ENCODE measurements around the gene MYO1A.

The MYO1A gene

GRCh38 chr12:57049890-57050289 lies at the start of gene MYO1A:
Gene MYO1A (minus strand): TSS chr12:57050129. CDS start chr12:57048323, 1,806 bp downstream.
- DNase-seq (ENCODE audit: low read depth) = no peak

- DNase-seq (ENCODE audit: low read depth) = no peak
Observed at GRCh38 chr12:57099047-57099714, 49.3 kb upstream of the MYO1A start.

GRCh38 chr12:57098546-57098945 lies 48.6 kb upstream of the MYO1A start:
- DNase-seq (ENCODE audit: low read depth) = no peak

- DNase-seq (ENCODE audit: low read depth) = no peak
Observed at GRCh38 chr12:57097554-57097835, 47.6 kb upstream of the MYO1A start.

GRCh38 chr12:57096748-57097553 lies 47.0 kb upstream of the MYO1A start:
- no peak for DNase-seq (ENCODE audit: low read depth)

- no peak for DNase-seq (ENCODE audit: low read depth)
Observed at GRCh38 chr12:57096099-57096572, 46.2 kb upstream of the MYO1A start.

GRCh38 chr12:57095440-57095839 lies 45.5 kb upstream of the MYO1A start:
- DNase-seq (ENCODE audit: low read depth) = no peak

- no peak for DNase-seq (ENCODE audit: low read depth)
Observed at GRCh38 chr12:57094208-57095160, 44.6 kb upstream of the MYO1A start.

- no peak for DNase-seq (ENCODE audit: low read depth)
Observed at GRCh38 chr12:57093415-57094207, 43.7 kb upstream of the MYO1A start.

GRCh38 chr12:57092876-57093414 lies 43.0 kb upstream of the MYO1A start:
- DNase-seq (ENCODE audit: low read depth) = no peak

GRCh38 chr12:57092529-57092862 lies 42.6 kb upstream of the MYO1A start:
- DNase-seq (ENCODE audit: low read depth) = no peak

GRCh38 chr12:57091638-57092528 lies 42.0 kb upstream of the MYO1A start:
- DNase-seq (ENCODE audit: low read depth) = no peak

GRCh38 chr12:57090924-57091637 lies 41.2 kb upstream of the MYO1A start:
- no peak for DNase-seq (ENCODE audit: low read depth)

GRCh38 chr12:57090490-57090889 lies 40.6 kb upstream of the MYO1A start:
- no peak for DNase-seq (ENCODE audit: low read depth)

GRCh38 chr12:57089271-57090245 lies 39.6 kb upstream of the MYO1A start:
- DNase-seq (ENCODE audit: low read depth) = no peak

- peak; percentile 74 for DNase-seq (ENCODE audit: low read depth)
Observed at GRCh38 chr12:57088354-57089270, 38.7 kb upstream of the MYO1A start, which contains the start of gene NAB2. Gene NAB2 (plus strand): TSS chr12:57089114. CDS start chr12:57089272, 158 bp downstream.

GRCh38 chr12:57087691-57088353 lies 37.9 kb upstream of the MYO1A start:
- no peak for DNase-seq (ENCODE audit: low read depth)

Measured in stimulated activated CD8-positive, alpha-beta memory T cell treated with anti-CD3 and anti-CD28 coated beads, Interleukin-7, amount 100 ng/mL, for 24 hours (primary cell).